Measurements from ENCODE around the gene CUL1.

Gene CUL1

GRCh38 chr7:148838905-148839304 lies 140.2 kb downstream of the CUL1 start:
- in situ Hi-C loops (cut with HindIII; ENCODE audit: low sequenced_read_pairs), result no loop called here

- in situ Hi-C loops (cut with HindIII; ENCODE audit: low sequenced_read_pairs), result loop anchor here (5.0 kb wide), 2 partner anchors 69 to 94 kb away; no protein-coding TSS in a partner anchor
These were observed 149.4 kb downstream of the CUL1 start for GRCh38 chr7:148847815-148848734.

- in situ Hi-C loops (cut with HindIII; ENCODE audit: low sequenced_read_pairs), result loop anchor here (5.0 kb wide), 2 partner anchors 68 to 93 kb away; no protein-coding TSS in a partner anchor
These were observed 150.8 kb downstream of the CUL1 start for GRCh38 chr7:148849393-148850098.

DNA sequence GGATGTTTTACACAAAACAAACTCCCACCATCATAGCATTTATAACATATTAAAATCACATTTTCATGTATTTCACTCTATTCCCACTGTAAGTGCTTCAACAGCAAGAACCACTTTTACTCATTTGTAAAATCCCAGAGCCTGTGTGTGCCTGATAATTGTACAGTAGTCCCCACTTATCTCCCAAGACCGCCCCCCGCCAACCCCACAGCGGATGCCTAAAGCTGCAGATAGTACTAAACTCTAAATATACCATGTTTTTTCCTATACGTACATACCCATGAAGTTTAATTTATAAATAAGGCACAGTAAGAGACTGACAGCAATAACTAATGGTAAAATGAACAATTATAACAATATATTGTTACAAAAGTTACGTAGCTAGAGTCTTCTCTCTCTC lies 151.9 kb downstream of the CUL1 start:
- in situ Hi-C loops (cut with HindIII; ENCODE audit: low sequenced_read_pairs), result no loop called here

Measured in endothelial cell of hepatic sinusoid (primary cell).